ENCODE data around the gene STRIP2. TPM values are rescaled to one million over a fixed set of nuclear protein-coding genes. Genes with fewer than 3 reads are reported as not detected.

Gene STRIP2
- total and polyA plus RNA-seq, 9 of the 15 experiments (the other 6 are each of a cell fraction or from before 2014, with no cell fraction given) = 10.1 to 81.8 (median 42.3) TPM

GRCh38 chr7:129423700-129424410 is 10.4 kb upstream of the STRIP2 start (continued):
- 0 out of 4 replicates have a peak, but pooled peaks of 1 of the 2 experiments have one; percentile 50 for TF ChIP-seq TEAD1 (CRISPR knock-in tag; IDR thresholded peaks at IDR 0.05)
- TF ChIP-seq SMAD1 (IDR thresholded peaks at IDR 0.05; ENCODE audit: low read depth, low read length, partially characterized antibody) = peak; percentile 91
- TF ChIP-seq SMARCA5 (IDR thresholded peaks at IDR 0.05) = peak; percentile 55; the same call in 1 of the 2 replicates
- TF ChIP-seq POLR2H (tag; IDR thresholded peaks at IDR 0.05; ENCODE audit: low read depth) = no peak
- no peak for TF ChIP-seq NR1H2 (CRISPR knock-in tag; IDR thresholded peaks at IDR 0.05)
- TF ChIP-seq KAT8 (IDR thresholded peaks at IDR 0.05; ENCODE audit: low read depth) = no peak
- peak; percentile 56; the same call in 1 of the 2 replicates for TF ChIP-seq CREM (IDR thresholded peaks at IDR 0.05; ENCODE audit: low read depth)
- no peak for TF ChIP-seq ERF (CRISPR knock-in tag; IDR thresholded peaks at IDR 0.05)
- TF ChIP-seq ZFP36 (IDR thresholded peaks at IDR 0.05; ENCODE audit: low read depth, low read length, partially characterized antibody) = no peak
- TF ChIP-seq SMARCC2 (IDR thresholded peaks at IDR 0.05; ENCODE audit: low read depth) = peak; percentile 55; the same call in 1 of the 2 replicates
- no peak for TF ChIP-seq GABPB2 (CRISPR knock-in tag; conservative IDR thresholded peaks at IDR 0.05)
- TF ChIP-seq ZNF143 (CRISPR knock-in tag; IDR thresholded peaks at IDR 0.05) = no peak
- TF ChIP-seq PTBP1 (IDR thresholded peaks at IDR 0.05; ENCODE audit: low read depth, low read length) = no peak
- TF ChIP-seq SMARCA4 (IDR thresholded peaks at IDR 0.05) = peak; percentile 89
- peak; percentile 60 for TF ChIP-seq TCF3 (CRISPR knock-in tag; IDR thresholded peaks at IDR 0.05)
- TF ChIP-seq U2AF1 (optimal IDR thresholded peaks at IDR 0.05; ENCODE audit: low read depth, low read length) = no peak
- TF ChIP-seq SP1 (CRISPR knock-in tag; IDR thresholded peaks at IDR 0.05) = no peak
- peak; percentile 92 for TF ChIP-seq CEBPB (tag; IDR thresholded peaks at IDR 0.05)
- no peak for TF ChIP-seq ZNF75A (CRISPR knock-in tag; IDR thresholded peaks at IDR 0.05)
- TF ChIP-seq ETS2 (tag; IDR thresholded peaks at IDR 0.05; ENCODE audit: borderline replicate concordance, poor library complexity, severe bottlenecking) = no peak
- TF ChIP-seq CBX3 (IDR thresholded peaks at IDR 0.05; ENCODE audit: borderline replicate concordance in 1 of 2, low read length in 2 of 2) = peak in 1 of 2 experiments; percentile 63; a peak in 1 of 3 replicates
- TF ChIP-seq DMBX1 (CRISPR knock-in tag; IDR thresholded peaks at IDR 0.05; ENCODE audit: borderline replicate concordance) = no peak
- TF ChIP-seq KHSRP (IDR thresholded peaks at IDR 0.05) = no peak
- no peak for TF ChIP-seq PPARD (CRISPR knock-in tag; IDR thresholded peaks at IDR 0.05)
- TF ChIP-seq MXI1 (IDR thresholded peaks at IDR 0.05; ENCODE audit: low read depth, low read length) = no peak
- TF ChIP-seq, protein P1, sequence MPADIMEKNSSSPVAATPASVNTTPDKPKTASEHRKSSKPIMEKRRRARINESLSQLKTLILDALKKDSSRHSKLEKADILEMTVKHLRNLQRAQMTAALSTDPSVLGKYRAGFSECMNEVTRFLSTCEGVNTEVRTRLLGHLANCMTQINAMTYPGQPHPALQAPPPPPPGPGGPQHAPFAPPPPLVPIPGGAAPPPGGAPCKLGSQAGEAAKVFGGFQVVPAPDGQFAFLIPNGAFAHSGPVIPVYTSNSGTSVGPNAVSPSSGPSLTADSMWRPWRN (IDR thresholded peaks at IDR 0.05; ENCODE audit: low read depth) = 0 out of 2 replicates have a peak, but pooled peaks have one; percentile 15
- no peak for TF ChIP-seq SMARCB1 (IDR thresholded peaks at IDR 0.05; ENCODE audit: insufficient read length, low read depth)
- TF ChIP-seq, protein P2, sequence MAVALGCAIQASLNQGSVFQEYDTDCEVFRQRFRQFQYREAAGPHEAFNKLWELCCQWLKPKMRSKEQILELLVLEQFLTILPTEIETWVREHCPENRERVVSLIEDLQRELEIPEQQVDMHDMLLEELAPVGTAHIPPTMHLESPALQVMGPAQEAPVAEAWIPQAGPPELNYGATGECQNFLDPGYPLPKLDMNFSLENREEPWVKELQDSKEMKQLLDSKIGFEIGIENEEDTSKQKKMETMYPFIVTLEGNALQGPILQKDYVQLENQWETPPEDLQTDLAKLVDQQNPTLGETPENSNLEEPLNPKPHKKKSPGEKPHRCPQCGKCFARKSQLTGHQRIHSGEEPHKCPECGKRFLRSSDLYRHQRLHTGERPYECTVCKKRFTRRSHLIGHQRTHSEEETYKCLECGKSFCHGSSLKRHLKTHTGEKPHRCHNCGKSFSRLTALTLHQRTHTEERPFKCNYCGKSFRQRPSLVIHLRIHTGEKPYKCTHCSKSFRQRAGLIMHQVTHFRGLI (CRISPR knock-in tag; IDR thresholded peaks at IDR 0.05) = no peak
- no peak for TF ChIP-seq FOXA1 (IDR thresholded peaks at IDR 0.05; ENCODE audit: borderline replicate concordance)
- no peak for TF ChIP-seq NBN (IDR thresholded peaks at IDR 0.05; ENCODE audit: low read depth)
- no peak for TF ChIP-seq NEUROD1 (IDR thresholded peaks at IDR 0.05; ENCODE audit: borderline replicate concordance, low read depth, low read length, partially characterized antibody)

All from K562 (cell line).